Ishikawa (cell line): ENCODE data around the gene THADA.

Source experiments
- CEBPB ChIP-seq: IDR thresholded peaks from 2 replicates; pipeline ENCODE4 v1.6.1; 2012
- EGR1 ChIP-seq: IDR thresholded peaks from 2 replicates; pipeline ENCODE4 v1.6.1; 2012
- EP300 ChIP-seq: IDR thresholded peaks from 2 replicates; pipeline ENCODE4 v1.6.1; 2012; ENCODE audit warnings: borderline replicate concordance
- MAX ChIP-seq: IDR thresholded peaks from 2 replicates; pipeline ENCODE4 v1.6.1; 2012
- NFIC ChIP-seq: IDR thresholded peaks from 2 replicates; pipeline ENCODE4 v1.6.1; 2012
- REST ChIP-seq: IDR thresholded peaks from 2 replicates; pipeline ENCODE4 v1.6.1; 2012; ENCODE audit warnings: low read depth, mild to moderate bottlenecking
- TCF12 ChIP-seq: IDR thresholded peaks from 2 replicates; pipeline ENCODE4 v1.6.1; 2012; ENCODE audit warnings: low read depth
- TEAD4 ChIP-seq: IDR thresholded peaks from 2 replicates; pipeline ENCODE4 v1.6.1; 2012
- YY1 ChIP-seq: IDR thresholded peaks from 2 replicates; pipeline ENCODE4 v1.6.1; 2012; ENCODE audit warnings: low read depth

GRCh38 chr2:43307973-43308372 lies 287.9 kb downstream of the THADA start:
- TF ChIP-seq TEAD4 (no peak), NFIC (no peak), REST (no peak), EP300 (no peak), EGR1 (no peak), CEBPB (no peak), TCF12 (no peak), YY1 (no peak), MAX (no peak)
